ENCODE measurements around the gene GRIN2C.

GRIN2C gene

DNA sequence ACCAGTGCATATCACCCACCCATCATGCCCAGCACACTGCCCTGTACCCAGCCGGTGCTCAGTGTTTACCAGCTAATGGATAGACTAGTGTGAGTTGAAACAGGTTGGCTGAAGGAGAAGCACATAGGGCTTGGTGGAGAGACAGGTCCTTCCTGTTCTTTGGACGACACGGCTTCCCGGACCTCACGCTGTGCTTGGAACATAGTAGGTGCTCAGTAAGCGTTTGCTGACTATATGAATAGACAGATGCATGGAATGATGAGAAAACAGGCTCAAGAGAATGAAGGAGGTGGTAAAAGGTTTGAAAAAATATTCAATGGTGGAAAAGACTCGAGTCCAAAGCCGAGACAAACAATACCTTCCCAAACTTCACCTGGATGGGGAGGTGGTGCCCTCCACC, 40.5 kb upstream of the GRIN2C start:
- TF ChIP-seq, protein P1, sequence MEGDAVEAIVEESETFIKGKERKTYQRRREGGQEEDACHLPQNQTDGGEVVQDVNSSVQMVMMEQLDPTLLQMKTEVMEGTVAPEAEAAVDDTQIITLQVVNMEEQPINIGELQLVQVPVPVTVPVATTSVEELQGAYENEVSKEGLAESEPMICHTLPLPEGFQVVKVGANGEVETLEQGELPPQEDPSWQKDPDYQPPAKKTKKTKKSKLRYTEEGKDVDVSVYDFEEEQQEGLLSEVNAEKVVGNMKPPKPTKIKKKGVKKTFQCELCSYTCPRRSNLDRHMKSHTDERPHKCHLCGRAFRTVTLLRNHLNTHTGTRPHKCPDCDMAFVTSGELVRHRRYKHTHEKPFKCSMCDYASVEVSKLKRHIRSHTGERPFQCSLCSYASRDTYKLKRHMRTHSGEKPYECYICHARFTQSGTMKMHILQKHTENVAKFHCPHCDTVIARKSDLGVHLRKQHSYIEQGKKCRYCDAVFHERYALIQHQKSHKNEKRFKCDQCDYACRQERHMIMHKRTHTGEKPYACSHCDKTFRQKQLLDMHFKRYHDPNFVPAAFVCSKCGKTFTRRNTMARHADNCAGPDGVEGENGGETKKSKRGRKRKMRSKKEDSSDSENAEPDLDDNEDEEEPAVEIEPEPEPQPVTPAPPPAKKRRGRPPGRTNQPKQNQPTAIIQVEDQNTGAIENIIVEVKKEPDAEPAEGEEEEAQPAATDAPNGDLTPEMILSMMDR (conservative IDR thresholded peaks at IDR 0.05): no peak
- TF ChIP-seq ZFX (IDR thresholded peaks at IDR 0.05): no peak
- no peak overlapping the region for H3K27ac ChIP-seq

DNA sequence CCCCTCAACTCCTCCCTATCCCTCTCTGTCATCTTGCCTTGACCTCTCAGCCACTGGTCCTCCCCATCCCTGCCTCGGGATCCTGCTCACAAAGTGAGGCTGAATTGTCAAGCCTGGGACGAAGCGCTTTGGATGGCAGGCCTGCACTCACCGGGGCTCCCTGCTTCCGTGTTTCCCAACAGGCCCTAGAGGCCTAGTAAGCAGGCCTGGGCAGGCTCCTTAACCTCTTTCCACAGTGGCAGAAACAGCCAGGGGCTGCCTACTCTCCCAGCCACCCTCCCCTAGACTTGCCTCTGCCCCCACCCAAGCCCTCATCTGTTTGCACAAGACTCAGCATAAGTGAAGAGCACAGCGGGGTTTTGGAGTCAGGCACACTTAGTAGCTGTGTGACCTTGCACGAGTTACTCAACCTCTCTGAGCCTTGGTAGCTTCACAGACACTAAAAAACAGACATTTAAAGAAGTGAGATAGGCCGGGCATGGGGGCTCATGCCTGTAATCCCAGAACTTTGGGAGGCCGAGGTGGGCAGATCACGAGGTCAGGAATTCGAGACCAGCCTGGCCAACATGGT, 38.8 kb upstream of the GRIN2C start:
- TF ChIP-seq, protein P1 (conservative IDR thresholded peaks at IDR 0.05): no peak
- no peak for TF ChIP-seq ZFX (IDR thresholded peaks at IDR 0.05)
- H3K27ac ChIP-seq: no peak overlapping the region

DNA sequence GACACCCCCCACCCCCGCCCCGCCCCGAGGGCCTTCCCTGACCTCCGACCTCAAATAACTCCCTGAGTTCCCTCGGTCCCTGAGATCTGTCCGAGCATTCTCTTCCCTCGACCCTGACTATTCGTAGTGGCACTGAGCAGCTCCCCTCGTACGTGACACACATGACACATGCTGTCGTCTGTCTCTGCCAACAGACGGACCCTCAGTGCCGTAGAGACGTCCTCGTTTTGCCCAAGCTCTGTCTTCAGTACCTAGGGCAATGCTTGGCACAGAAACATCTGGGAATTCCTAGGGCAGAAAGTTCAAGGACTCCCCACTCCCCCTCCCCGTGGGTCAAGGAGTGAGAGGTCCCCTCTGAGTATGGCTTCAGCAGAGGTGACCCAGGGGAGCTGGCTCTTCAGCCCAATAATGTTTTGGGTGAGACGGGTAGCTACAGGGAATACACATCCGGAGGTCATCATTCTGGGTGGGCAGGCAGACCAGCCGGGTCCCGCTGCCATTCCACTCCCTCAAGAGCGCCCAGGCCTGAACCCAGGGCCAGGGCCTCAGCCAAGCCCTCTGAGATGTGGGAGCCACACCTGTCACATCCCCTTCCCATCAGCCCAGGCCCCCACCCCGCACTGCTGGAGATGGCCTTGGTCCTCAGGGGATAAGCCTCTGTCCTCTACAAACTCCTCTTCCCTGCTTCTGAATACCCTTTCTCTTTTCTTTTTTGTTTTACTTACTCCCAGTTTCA, 34.4 kb upstream of the GRIN2C start:
- TF ChIP-seq ZFX (IDR thresholded peaks at IDR 0.05): no peak
- TF ChIP-seq, protein P1 (conservative IDR thresholded peaks at IDR 0.05): no peak

DNA sequence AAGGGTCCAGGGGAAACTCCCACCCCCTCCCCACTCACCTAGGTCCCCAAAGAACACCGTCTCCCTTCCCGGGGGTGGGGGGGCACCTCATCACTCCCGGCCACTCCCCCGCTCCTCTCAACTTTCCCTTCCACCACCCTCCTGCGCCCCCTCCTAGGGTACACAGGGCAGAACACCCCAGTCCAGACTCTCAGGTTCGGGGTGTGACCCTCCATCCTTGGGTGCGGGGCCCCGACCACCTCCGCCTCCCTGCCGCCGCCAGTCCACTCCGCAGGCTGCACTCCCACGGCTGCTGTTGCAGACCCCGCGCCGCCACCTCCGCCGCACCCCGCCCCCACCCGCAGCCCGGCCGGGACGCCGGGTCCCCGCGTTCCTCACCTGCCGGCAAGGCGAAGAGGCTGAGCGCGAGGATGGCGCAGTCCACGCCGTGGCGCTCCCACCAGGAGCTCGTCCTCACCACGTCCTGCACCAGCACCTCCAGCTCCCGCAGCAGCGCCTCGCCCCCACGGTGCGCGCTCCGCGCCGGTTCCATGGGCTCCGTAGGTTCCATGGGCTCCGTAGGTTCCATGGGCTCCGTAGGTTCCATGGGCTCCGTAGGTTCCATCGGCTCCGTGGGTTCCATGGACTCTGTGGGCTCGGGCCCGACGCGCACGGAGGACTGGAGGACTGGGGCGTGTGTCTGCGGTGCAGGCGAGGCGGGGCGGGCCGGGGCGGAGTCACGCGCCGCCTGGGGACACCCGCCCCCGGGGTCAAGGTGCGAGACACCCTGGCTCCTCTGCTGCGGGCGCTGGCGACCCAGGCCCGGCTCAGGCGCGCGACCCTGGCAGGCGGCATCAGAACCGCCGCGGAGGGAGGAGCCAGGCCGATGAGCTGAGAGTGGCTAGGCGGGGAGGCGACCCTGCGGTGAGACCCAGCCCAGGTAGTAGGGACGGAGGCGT, 33.6 kb upstream of the GRIN2C start, which contains the start of gene FADS6:
TSS of gene FADS6 (minus strand) at position 660 of the 938 bp plus-strand sequence. CDS start at position 622, 38 bp downstream.
- no peak within 1 kb of the TSS for H3K27ac ChIP-seq
- no peak for TF ChIP-seq ZFX (IDR thresholded peaks at IDR 0.05)
- TF ChIP-seq, protein P1 (conservative IDR thresholded peaks at IDR 0.05): no peak

More for the DNA sequence above, 34.4 kb upstream of the GRIN2C start:
- H3K27ac ChIP-seq: no peak overlapping the region

DNA sequence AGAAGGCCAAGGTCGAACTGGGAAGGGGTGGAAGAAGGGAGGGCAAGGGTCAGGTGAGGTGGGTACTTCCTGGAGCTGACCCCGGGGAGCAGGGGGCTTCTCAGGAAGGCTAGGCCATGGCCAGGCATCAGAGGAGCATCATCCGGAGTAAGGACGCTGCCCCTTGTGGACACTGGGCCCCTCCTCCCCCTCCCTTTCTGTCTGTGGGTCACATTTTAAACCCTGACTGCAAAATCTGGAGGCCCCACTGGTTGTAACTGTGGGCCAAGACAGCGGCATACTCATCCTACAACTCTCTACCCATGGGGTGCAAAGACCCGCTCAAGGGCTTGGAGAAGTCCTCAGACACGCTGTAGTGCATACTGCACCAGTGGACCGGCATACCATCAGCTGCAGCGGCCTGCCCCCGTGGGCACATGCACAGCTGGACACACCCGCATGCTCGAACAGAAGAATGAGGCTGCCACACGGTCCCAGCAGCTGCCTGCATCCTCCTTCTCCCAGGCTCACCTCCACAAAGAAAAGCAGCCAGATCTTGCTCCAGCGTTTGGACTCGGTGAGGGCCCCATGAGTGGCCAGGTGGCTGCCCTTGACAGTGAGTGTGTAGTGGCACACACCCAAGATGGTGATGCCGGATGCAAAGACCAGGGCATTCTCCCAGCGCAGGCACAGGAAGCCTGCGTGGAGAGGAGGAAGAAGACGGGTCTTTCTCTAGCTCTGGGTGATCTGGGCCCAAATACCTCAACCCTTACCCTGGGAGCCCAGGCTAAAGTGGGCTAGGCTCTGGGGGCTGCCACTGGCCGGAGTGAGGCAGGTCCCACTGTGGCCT, 32.5 kb upstream of the GRIN2C start:
- TF ChIP-seq, protein P1 (conservative IDR thresholded peaks at IDR 0.05): no peak
- no peak for TF ChIP-seq ZFX (IDR thresholded peaks at IDR 0.05)
- no peak overlapping the region for H3K27ac ChIP-seq

DNA sequence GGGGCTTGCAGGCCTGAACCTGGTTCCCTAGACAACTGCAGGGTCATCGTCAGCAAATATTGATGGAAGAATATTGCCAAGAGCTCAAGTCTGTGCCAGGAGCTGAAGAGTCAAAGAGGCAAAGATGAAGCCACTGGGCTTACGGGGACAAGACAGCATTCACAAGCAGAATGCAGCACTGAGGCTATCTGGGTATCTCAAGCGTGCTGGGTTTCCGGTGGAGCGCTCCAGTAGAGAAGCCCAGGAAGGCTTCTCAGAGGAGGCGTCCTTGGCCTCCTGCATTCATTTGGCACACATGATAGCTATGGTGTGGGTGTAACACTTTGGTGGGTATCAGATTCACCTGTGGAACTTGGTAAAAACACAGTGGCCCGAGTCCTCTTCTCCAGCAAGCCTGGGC, 30.9 kb upstream of the GRIN2C start:
- TF ChIP-seq, protein P1 (conservative IDR thresholded peaks at IDR 0.05): no peak
- no peak for TF ChIP-seq ZFX (IDR thresholded peaks at IDR 0.05)
- H3K27ac ChIP-seq: no peak overlapping the region

All from C4-2B (cell line).